Measurements from ENCODE around the gene ATOH8. TPM values are rescaled to one million over a fixed set of nuclear protein-coding genes. Genes with fewer than 3 reads are reported as not detected.

Gene ATOH8
- total RNA-seq, 1 donor from 2014 or later = 0.52 TPM

- TF ChIP-seq CTCF (conservative IDR thresholded peaks at IDR 0.05; ENCODE audit: low read depth, low read length) = no peak
- no peak for DNase-seq (ENCODE audit: low read depth)
- no peak overlapping the region for H3K4me3 ChIP-seq (ENCODE audit: low read depth, low read length)
Observed at GRCh38 chr2:85718885-85719492, 34.8 kb upstream of the ATOH8 start.

DNA sequence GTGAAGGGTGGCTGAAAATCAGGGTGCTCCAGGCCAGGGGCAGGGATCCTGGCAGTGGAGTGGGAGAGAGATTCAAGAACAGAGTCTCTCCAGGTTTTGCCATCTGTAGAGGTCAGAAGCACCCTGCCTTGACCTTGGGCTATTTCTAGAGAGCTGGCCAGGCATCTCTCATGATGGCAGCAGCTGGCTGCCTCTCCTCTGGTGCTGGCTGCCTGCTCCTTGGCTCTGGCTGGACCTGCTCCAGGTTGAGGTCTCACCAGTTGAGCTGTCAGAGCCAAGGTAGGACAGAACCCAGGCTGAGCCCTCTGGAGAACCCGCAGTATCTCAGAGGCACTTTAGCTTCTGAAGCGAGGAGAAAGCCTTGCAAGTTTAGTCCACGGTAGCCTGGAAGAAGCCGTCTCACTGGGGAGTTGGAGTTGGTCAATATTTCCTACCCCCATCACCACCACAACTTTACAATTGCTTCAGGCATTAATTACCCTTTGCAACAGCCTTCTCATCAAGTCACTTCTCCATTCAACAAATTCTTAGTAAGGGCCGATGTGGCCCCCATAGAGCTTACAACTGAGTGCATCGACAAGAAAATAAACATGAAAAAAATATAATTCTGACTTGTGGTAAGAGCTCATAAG lies 34.1 kb upstream of the ATOH8 start:
- no peak for TF ChIP-seq CTCF (conservative IDR thresholded peaks at IDR 0.05; ENCODE audit: low read depth, low read length)
- no peak overlapping the region for H3K4me3 ChIP-seq (ENCODE audit: low read depth, low read length)
- no peak for DNase-seq (ENCODE audit: low read depth)

DNA sequence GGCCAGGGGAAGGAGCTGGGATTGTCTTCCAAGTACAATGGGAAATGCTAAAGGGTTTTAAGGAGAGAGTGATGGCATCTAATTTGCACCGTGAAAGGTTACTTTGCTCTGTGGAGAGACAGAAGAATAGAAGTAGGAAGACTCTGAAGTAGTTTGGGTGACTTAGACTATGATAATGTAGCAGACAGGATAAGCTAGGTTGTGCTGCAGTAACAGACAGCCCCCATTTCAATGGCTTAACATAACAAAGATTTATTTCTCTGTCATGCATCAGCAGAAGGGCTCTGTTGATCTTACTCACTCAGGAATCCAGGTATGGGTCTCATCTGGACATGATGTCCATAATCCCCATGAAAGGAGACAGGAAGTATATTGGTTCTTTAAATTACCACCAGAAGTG lies 33.3 kb upstream of the ATOH8 start:
- no peak overlapping the region for H3K4me3 ChIP-seq (ENCODE audit: low read depth, low read length)
- TF ChIP-seq CTCF (conservative IDR thresholded peaks at IDR 0.05; ENCODE audit: low read depth, low read length) = no peak
- no peak for DNase-seq (ENCODE audit: low read depth)

- H3K4me3 ChIP-seq (ENCODE audit: low read depth, low read length) = no peak overlapping the region
- no peak for TF ChIP-seq CTCF (conservative IDR thresholded peaks at IDR 0.05; ENCODE audit: low read depth, low read length)
- DNase-seq (ENCODE audit: low read depth) = no peak
Observed at GRCh38 chr2:85721641-85722040, 32.1 kb upstream of the ATOH8 start.

DNA sequence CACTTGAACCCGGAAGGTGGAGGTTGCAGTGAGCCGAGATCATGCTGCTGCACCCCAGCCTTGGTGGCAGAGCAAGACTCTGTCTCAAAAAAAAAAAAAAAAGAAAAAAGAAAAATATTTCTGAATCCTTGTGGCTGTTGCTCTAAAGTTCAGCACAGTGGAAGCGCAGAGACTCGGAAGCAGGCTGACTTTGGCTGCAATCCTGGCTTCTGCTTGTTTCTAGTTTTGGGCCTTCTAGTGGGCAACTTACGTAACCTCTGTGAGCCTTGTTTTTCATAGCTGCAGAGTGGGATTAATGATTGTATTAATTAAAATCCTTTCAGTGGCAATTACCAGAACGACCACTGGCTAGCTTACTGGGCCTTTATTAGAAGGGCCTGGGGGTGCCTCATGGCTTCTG lies 31.3 kb upstream of the ATOH8 start:
- no peak for DNase-seq (ENCODE audit: low read depth)
- H3K4me3 ChIP-seq (ENCODE audit: low read depth, low read length) = no peak overlapping the region
- TF ChIP-seq CTCF (conservative IDR thresholded peaks at IDR 0.05; ENCODE audit: low read depth, low read length) = no peak

DNA sequence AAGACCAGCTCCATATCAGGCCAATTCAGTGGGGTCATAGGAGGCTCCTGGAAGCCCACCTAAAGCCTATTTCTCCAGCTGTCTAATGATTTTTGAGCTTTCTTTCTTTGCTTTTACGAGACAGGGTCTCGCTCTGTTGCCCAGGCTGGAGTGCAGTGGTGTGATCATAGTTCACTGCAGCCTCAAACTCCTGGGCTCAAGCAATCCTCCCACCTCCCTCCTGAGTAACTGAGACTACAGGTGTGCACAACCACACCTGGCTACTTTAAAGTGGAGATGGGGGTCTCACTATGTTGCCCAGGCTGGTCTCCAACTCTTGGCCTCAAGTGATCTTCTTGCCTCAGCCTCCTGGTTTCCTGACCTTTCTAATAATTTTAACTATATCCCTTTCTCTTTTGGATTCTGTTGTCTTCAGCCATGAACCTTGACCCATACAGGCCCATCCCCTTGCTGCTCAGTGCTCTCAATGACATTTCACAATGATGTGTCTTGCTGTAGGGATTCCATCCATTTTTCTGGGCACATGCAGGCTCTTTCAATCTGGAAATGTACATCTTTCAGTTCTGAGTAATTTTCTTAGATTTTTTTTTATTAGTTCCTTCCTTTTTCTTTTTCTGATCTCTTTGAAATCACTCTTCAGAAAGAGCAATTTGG lies 30.0 kb upstream of the ATOH8 start:
- no peak for DNase-seq (ENCODE audit: low read depth)
- TF ChIP-seq CTCF (conservative IDR thresholded peaks at IDR 0.05; ENCODE audit: low read depth, low read length) = no peak
- H3K4me3 ChIP-seq (ENCODE audit: low read depth, low read length) = no peak overlapping the region

Measured in epithelial cell of proximal tubule (primary cell).